ENCODE measurements around the gene MIX23.

The MIX23 gene

DNA sequence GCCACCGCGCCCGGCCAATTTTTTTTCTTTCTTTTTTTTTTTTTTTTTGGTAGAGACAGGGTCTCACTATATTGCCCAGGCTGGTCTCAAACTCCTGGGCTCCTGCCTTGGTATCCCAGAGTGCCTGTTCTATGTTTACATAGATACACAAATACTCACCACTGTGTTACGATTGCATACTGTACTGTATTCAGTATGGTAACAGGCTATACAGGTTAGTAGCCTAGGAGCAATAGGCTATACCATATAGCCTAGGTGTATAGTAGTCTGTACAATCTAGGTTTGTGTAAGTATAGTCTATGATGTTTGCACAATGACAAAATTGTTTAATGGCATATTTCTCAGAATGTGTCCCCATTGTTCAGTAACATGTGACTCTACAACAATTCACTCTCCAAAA lies 31.4 kb downstream of the MIX23 start:
- DNase-seq (ENCODE audit: low read depth), result no peak

DNA sequence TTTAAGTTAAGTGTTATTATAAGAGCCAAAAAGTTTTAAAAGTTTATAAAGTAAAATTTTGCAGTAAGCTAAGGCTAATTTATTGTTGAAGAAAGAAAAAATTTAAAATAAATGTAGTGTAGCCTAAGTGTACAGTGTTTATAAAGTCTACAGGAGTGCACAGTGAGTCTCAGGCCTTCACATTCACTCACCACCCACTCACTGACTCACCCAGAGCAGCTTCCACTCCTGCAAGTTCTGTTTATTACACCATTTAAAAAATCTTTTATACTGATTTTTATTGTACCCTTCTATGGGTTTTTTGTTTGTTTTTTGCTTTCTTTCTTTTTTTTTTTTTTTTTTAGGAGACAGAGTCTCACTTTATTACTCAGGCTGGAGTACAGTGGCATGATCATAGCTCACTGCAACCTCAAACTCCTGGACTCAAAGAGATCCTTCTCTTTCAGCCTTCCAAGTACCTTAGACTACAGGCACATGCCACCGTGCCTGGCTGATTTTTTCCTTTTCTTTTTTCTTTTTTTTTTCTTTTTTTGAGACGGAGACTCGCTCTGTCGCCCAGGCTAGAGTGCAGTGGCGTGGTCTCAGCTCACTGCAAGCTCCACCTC lies 32.1 kb downstream of the MIX23 start:
- DNase-seq (ENCODE audit: low read depth), result no peak

DNA sequence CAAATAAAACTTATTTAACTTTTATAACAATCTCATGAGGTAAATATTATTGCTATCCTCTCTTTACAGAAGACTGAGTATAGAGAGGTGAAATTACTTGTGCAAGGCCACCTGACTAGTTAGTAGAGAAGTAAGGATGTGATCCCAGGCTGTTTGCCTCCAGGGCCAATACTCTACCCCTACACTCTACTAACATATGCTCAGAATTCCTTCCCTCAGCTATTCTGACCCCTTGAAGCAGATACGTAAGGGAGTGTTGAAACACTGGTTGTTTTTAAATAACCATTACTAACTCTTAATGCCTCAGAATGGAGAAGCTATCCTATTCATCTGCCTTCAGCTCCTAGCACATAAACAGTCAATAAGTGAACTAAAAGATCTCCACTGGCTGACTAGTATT lies 33.9 kb downstream of the MIX23 start:
- DNase-seq (ENCODE audit: low read depth), result no peak

DNA sequence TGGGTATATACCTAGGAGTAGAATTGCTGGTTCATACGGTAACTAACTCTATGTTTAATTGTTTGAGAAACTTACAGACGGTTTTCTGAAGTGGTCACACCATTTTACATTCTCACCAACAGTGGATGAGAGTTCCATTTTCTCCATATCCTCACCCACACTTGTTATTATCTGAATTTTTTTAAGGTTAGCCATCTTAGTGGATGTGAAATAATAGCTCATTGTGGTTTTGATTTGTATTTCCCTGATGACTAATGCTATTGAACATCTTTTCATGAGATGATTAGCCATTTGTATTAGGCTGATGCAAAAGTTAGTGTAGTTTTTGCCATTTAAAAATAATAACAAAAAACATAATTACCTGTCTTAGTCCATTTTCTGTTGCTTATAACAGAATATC lies 39.4 kb downstream of the MIX23 start:
- DNase-seq (ENCODE audit: low read depth), result no peak

DNA sequence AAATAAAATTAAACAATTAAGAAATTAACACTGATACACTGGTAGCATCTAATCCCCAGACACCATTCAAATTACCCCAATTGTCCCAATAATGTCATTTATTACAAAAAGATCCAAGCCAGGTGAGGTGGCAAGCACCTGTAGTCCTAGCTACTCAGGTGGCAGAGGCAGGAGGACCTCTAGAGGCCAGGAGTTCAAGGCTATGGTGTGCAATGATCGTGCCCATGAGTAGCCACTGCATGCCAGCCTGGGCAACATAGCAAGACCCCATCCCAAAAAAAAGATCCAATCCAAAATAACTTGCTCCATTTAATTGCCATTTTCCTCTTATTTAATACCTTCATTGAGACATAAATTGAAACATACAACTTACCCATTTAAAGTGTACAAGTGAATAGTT lies 40.2 kb downstream of the MIX23 start:
- DNase-seq (ENCODE audit: low read depth), result no peak

DNA sequence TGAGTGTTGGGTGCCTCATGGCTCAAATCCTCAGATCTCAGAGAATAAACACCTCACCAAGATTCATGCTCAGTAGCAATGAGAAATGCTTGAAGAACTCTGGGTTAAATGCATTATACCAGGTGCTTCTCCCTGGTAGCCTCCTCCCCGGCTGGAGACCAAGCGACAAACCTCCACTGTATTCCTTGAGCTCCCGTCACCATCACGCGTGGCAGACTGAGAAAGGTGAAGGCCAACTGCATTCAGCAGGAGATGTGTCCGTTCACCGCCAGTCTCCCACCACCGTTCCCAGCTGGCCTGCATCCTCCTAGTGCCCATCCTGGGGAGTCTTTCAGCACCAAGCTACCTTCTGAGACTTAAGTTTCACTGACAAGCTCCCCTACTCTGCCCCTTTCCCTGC lies 50.5 kb downstream of the MIX23 start:
- DNase-seq (ENCODE audit: low read depth), result no peak

DNA sequence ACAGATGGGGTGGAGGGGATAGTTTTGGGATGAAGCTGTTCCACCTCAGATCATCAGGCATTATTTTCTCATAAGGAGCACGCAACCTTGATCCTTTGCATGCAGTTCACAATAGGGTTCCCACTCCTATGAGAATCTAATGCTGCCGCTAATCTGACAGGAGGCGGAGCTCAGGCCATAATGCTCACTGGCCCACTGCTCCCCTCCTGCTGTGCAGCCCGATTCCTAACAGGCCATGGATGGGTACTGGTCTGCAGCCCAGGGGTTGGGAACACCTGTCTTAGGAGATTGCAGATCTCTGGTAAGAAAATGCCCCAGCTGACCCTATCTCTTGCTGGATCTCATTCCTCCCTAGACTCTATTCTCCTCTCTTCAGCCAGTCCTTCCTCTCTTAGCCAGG lies 51.1 kb downstream of the MIX23 start:
- DNase-seq (ENCODE audit: low read depth), result no peak

DNA sequence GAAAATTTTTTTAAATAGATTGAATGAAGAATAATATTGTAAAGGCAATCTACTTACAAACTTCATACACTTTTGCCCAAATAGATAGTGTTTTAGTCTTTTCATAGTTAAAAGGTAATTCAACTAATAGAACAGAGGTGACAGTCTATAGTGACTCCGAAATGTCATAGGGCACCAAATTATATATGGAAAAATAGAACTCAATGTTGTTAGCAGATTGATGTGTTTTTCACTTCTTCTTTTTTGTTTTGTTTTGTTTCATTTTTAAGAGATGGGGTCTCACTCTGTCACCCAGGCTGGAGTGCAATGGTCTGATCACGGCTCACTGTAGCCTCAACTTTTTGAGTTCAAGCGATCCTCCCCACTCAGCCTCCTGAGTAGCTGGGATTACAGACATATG lies 57.3 kb downstream of the MIX23 start:
- no peak for DNase-seq (ENCODE audit: low read depth)

DNA sequence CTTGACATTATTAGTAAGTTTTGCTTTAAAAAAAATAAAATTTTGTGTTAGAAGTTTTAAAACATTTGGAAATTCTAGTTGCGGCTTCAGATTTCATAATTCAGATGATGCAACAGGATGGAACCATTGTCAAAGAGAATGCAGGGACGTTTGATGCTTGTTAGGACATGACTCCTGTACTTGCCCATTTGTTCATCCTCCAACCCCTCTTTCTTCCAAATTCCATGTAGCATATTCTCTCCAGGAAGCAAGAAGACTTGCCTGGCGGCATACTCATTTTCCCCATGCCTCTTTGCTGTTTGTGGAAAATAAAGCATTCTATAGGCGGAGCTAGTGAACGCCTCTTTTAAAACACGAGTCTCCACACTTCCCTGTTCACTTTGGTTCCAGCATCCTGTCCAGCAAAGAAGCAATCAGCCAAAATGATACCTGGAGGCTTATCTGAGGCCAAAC lies 58.1 kb downstream of the MIX23 start, which contains the start of gene CSTA:
TSS of gene CSTA (plus strand) at position 378 of the 453 bp plus-strand sequence. CDS start at position 423, 45 bp downstream.
- no peak for DNase-seq (ENCODE audit: low read depth)

DNA sequence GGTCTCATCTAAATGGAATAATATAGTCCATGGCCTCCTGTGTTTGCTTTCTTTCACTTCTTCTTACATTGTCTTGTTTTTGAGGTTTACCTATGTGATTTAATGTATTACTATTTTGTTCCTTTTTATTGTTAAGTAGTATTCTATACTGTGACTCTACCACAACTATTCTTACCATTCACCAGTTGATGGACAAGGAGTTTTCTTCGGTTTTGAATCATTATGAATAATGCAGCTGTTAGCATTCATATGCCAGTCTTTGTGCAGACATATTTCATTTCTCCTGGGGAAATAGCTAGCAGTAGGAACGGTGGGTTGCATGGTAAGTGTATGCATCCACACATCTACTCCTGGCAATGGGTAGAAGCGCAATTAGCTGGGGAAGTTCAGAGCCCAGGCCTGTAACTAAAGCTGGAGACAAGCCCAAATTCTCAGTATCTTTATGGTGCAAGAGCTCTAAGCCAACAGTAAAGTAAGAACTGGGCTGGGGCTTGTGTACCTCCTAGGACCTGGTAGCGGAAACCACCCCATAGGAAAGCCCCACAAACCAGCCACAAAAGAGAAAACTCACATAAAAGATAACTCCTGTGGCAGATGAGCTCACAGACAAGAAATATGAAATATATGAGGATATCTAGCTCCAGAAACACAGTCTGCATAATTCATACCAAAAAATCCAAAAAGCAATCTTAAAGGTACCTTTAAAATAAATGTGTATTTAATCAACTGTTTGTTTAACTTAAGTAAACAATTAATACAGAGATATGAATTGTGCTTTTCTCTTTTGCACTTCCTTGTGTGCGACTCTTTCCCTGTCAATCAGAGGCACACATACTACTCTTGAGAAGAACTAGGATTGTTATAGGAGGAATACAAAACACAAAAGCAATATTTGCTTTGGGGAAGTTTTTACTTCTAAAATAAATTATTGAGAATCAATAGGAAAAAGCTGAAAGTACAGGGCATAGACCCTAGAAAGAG lies 60.6 kb downstream of the MIX23 start:
- no peak for DNase-seq (ENCODE audit: low read depth)

DNA sequence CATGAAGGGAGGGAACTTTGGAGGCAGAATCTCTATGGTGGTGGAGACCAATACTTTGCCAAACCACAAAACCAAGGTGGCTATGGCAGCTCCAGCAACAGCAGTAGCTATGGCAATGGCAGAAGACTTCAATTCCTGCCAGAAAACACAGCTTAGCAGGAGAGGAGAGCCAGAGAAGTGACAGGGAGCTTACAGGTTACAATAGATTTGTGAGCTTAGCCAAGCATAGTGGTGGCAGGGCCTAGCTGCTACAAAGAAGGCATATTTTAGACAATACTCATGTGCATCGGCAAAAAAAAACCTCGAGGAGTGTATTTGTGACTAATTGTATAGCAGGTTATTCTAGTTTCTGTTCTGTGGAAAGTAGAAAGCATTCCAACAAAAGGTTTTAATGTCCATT lies 64.4 kb downstream of the MIX23 start:
- DNase-seq (ENCODE audit: low read depth), result no peak

DNA sequence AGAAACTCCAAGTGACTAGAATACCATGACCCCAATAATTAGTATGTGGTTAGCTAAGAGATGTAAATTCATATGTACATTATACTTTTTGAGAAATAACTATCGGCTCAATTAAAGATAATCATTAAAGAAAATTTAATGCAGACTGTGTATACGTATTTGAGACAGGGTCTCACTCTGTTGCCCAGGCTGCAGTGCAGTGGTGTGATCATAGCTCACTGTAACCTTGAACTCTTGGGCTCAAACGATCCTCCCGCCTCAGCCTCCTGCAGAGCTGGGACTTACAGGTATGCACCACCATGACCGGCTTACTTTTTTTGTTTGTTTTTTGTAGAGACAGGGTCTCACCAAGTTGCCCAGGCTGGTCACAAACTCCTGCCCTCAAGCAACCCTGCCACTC lies 66.7 kb downstream of the MIX23 start:
- no peak for DNase-seq (ENCODE audit: low read depth)

DNA sequence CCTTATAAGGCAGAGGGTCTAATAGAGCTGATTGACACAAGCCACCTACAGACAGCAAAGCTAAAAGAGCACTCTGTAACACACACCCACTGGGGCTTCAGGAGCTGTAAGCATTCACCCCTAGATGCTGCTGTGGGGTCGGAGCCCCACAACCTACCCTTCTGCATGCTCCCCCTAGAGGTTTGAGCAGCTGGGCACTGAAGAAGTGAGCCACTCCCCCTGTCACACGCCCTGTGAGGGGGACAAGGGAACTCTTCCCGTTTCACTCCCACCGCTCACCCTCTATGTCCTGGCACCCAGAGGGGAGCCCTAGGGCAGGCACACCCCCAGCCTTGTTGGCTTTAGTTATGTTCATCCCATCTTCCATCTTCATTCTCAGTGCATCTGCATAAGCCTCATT lies 67.4 kb downstream of the MIX23 start:
- no peak for DNase-seq (ENCODE audit: low read depth)

DNA sequence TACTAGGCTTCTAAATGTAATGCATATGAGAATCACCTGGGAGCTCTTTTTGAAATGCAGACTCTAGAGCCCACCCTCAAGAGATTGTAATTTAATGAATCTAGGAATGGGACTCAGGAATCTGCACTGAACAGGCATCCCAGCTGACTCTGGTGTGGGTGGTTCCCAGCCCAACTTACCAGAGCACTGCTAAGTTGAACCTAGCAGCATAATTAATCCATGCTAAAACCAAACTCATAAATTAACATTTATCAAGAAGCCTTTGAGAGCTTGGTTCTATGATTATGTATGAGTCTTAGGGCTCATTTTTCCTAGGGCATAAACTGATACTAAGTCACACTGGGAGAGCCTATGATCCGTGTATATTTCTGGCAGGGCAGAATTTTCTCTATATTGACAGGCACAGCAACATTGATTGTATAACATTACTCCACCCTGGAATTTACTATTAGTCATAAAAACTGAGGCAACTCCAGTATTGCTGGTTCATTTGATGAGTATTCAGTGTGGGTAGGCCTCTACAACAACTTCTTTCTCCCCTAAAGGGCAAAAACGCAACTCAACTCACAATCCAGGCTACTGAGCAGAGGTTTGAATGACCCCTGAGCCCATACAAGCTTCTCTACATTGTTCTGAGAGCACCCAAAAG lies 68.7 kb downstream of the MIX23 start:
- DNase-seq (ENCODE audit: low read depth), result no peak

DNA sequence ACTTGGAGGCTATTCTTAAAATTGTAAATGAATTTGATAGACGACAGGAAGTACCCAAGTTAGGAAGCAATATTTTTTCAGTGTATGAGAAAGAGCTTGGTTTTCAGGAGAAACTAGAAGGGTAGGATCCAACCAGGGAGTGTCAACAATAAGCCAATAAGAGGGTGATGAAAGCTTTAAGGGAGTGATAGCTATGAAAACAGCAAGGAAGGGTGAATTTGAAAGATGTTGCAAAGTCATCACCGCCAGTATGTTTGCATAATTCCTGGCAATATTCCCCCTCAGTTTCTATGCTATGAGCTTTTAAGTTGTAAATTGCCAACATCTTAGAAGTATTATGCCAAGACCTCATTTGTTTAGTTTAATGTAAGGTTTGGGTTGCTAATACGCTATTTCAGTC lies 69.8 kb downstream of the MIX23 start:
- no peak for DNase-seq (ENCODE audit: low read depth)

DNA sequence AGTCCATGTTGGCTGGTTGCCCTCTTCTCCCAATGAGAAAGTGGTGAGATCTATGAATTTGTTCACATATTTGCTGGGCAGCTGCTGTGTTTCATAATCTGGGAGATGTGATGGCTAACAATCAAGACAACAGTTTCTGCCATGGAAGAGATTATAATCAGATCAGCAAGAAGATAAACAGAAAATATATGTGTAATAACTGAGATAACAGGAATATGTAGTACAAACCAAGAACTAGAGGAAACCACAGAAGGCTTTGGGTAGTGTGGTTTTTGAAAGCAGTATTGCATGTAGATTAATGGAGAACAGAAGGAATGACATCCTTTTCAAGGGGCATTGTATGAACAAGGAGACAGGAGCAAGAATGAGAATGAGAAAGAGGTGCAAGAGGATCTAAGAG lies 70.2 kb downstream of the MIX23 start:
- DNase-seq (ENCODE audit: low read depth), result no peak

DNA sequence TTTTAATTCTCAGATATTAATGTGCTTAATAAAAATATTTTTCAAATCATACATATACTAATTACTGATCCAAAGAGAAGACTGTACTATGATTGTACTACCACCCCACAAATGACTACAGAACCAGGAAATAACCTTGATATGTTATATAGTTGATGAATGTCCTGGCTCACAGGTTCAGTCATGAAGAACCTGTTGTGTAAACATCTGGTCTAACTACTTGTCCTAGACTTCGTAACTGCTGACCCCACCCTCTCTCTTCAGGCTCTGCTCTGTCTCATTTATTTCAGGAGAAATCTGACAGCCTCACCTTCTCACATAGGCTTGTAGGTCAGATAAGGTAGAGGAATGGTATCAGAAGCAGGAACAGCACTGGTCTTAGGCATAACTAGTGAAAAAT lies 72.7 kb downstream of the MIX23 start:
- DNase-seq (ENCODE audit: low read depth), result no peak

Measured in stimulated activated CD8-positive, alpha-beta memory T cell treated with anti-CD3 and anti-CD28 coated beads, Interleukin-12 subunit alpha, Interleukin-12 subunit beta, amount 100 ng/mL, for 1 hour (primary cell).